Measurements from ENCODE around the gene SLPI.

Gene SLPI

GRCh38 chr20:45254383-45255262 is at the start of gene SLPI:
Gene SLPI (minus strand): TSS chr20:45254564. CDS start chr20:45254543, 21 bp downstream.
- no peak for DNase-seq (ENCODE audit: extremely low spot score)
- ChIA-PET POLR2A (no interaction called here), CTCF (no interaction called here)
- TF ChIP-seq CTBP1 (IDR thresholded peaks at IDR 0.05; ENCODE audit: borderline replicate concordance): no peak
- TF ChIP-seq L3MBTL2 (conservative IDR thresholded peaks at IDR 0.05): no peak
- TF ChIP-seq FOXM1 (IDR thresholded peaks at IDR 0.05; ENCODE audit: borderline replicate concordance): no peak

GRCh38 chr20:45303586-45304463 is 49.5 kb upstream of the SLPI start:
- ChIA-PET CTCF (interaction anchor here (3.3 kb wide), 1 partner anchor 10 kb away, joined by 16 read pairs; no protein-coding TSS in a partner anchor), POLR2A (no interaction called here)
- no peak for DNase-seq (ENCODE audit: extremely low spot score)
- no peak for TF ChIP-seq ZNF384 (IDR thresholded peaks at IDR 0.05)
- TF ChIP-seq BHLHE40 (IDR thresholded peaks at IDR 0.05; ENCODE audit: borderline replicate concordance): no peak
- no peak for TF ChIP-seq ARNT (IDR thresholded peaks at IDR 0.05)
- no peak for TF ChIP-seq NFRKB (IDR thresholded peaks at IDR 0.05)
- TF ChIP-seq TARDBP (IDR thresholded peaks at IDR 0.05): no peak
- TF ChIP-seq PKNOX1 (IDR thresholded peaks at IDR 0.05): no peak

GRCh38 chr20:45301824-45302271 is 47.5 kb upstream of the SLPI start:
- TF ChIP-seq PKNOX1 (IDR thresholded peaks at IDR 0.05): peak; percentile 35
- no peak for TF ChIP-seq CTBP1 (IDR thresholded peaks at IDR 0.05; ENCODE audit: borderline replicate concordance)
- CTCF ChIA-PET: interaction anchor here (0.7 to 3.3 kb wide), 6 partner anchors 8 to 181 kb away, joined by 4 to 16 read pairs (median 6); no protein-coding TSS in a partner anchor
- DNase-seq (ENCODE audit: extremely low spot score): no peak
- POLR2A ChIA-PET: no interaction called here

GRCh38 chr20:45300961-45301360 is 46.6 kb upstream of the SLPI start:
- ChIA-PET POLR2A (no interaction called here), CTCF (interaction anchor here (0.6 to 3.3 kb wide), 7 partner anchors 8 to 257 kb away, joined by 3 to 16 read pairs (median 4); no protein-coding TSS in a partner anchor)
- DNase-seq (ENCODE audit: extremely low spot score): peak; percentile 71
- TF ChIP-seq FOXM1 (IDR thresholded peaks at IDR 0.05; ENCODE audit: borderline replicate concordance) (no peak), PKNOX1 (IDR thresholded peaks at IDR 0.05) (peak; percentile 61)

GRCh38 chr20:45299786-45300185 is 45.4 kb upstream of the SLPI start:
- TF ChIP-seq ZNF384 (IDR thresholded peaks at IDR 0.05) (no peak), L3MBTL2 (conservative IDR thresholded peaks at IDR 0.05) (no peak), TARDBP (IDR thresholded peaks at IDR 0.05) (no peak), HDGF (IDR thresholded peaks at IDR 0.05; ENCODE audit: borderline replicate concordance) (no peak), PKNOX1 (IDR thresholded peaks at IDR 0.05) (no peak), SUZ12 (IDR thresholded peaks at IDR 0.05) (no peak)
- DNase-seq (ENCODE audit: extremely low spot score): no peak
- POLR2A ChIA-PET: no interaction called here
- CTCF ChIA-PET: interaction anchor here (0.7 kb wide), 1 partner anchor 411 kb away, joined by 4 read pairs; no protein-coding TSS in a partner anchor

GRCh38 chr20:45297786-45298497 is 43.6 kb upstream of the SLPI start:
- no peak for TF ChIP-seq SP1 (IDR thresholded peaks at IDR 0.05)
- TF ChIP-seq HDGF (IDR thresholded peaks at IDR 0.05; ENCODE audit: borderline replicate concordance): no peak
- TF ChIP-seq ARNT (IDR thresholded peaks at IDR 0.05): no peak
- no peak for TF ChIP-seq CTBP1 (IDR thresholded peaks at IDR 0.05; ENCODE audit: borderline replicate concordance)
- TF ChIP-seq FOXM1 (IDR thresholded peaks at IDR 0.05; ENCODE audit: borderline replicate concordance): no peak
- TF ChIP-seq L3MBTL2 (conservative IDR thresholded peaks at IDR 0.05): no peak
- TF ChIP-seq NFRKB (IDR thresholded peaks at IDR 0.05): no peak
- TF ChIP-seq FOXK2 (IDR thresholded peaks at IDR 0.05): no peak
- TF ChIP-seq BHLHE40 (IDR thresholded peaks at IDR 0.05; ENCODE audit: borderline replicate concordance): no peak
- no peak for TF ChIP-seq PKNOX1 (IDR thresholded peaks at IDR 0.05)
- no peak for TF ChIP-seq TARDBP (IDR thresholded peaks at IDR 0.05)
- no peak for TF ChIP-seq ELF4 (IDR thresholded peaks at IDR 0.05)
- no peak for TF ChIP-seq SUZ12 (IDR thresholded peaks at IDR 0.05)
- ChIA-PET POLR2A (no interaction called here), CTCF (no interaction called here)
- no peak for DNase-seq (ENCODE audit: extremely low spot score)
